Central memory CD8-positive, alpha-beta T cell (primary cell): ENCODE measurements around the gene BCL2L1.

Source experiments
- ATAC-seq: fragments of 150-1000 bp; cut with Tn5 transposase; replicated peaks from 2 replicates; pipeline ENCODE4 v1.10.0; 2022; ENCODE audit warnings: mild to moderate bottlenecking, moderate FRiP score, moderate number of reproducible peaks; ENCODE audit not compliant: poor library complexity, severe bottlenecking; ENCODE audit errors: extremely low read depth
- DNase-seq, 2 donors: peaks; one replicate each; pipeline ENCODE4 v3.0.0; 2021; ENCODE audit warnings: low spot score in 2 of 2
- H3K27ac Mint-ChIP-seq: one replicate; pipeline ENCODE4 v1.8.0; 2022; ENCODE audit warnings: low read depth, mild to moderate bottlenecking, moderate library complexity, mixed read lengths
- H3K27me3 Mint-ChIP-seq: one replicate; pipeline ENCODE4 v1.8.0; 2022; ENCODE audit warnings: mixed read lengths
- H3K36me3 Mint-ChIP-seq: one replicate; pipeline ENCODE4 v1.8.0; 2022; ENCODE audit warnings: mild to moderate bottlenecking, moderate library complexity, mixed read lengths; ENCODE audit not compliant: insufficient read depth
- H3K4me1 Mint-ChIP-seq: one replicate; pipeline ENCODE4 v1.8.0; 2022; ENCODE audit warnings: mixed read lengths
- H3K4me3 Mint-ChIP-seq: one replicate; pipeline ENCODE4 v1.8.0; 2022; ENCODE audit warnings: mild to moderate bottlenecking, moderate library complexity, mixed read lengths
- H3K9me3 Mint-ChIP-seq: one replicate; pipeline ENCODE4 v1.8.0; 2022; ENCODE audit warnings: mixed read lengths

Gene BCL2L1

GRCh38 chr20:31711179-31712111 lies 11.2 kb downstream of the BCL2L1 start:
- ATAC-seq (no peak), DNase-seq (no peak)
- H3K27ac Mint-ChIP-seq: peak overlapping the region; percentile 86
- no peaks in the 10 kb centered on the region for H3K9me3 Mint-ChIP-seq
- H3K27me3 Mint-ChIP-seq: no peaks in the 10 kb centered on the region
- peaks cover 19% of the 10 kb centered on the region for H3K36me3 Mint-ChIP-seq
- no peak overlapping the region for H3K4me3 Mint-ChIP-seq
- peaks cover 88% of the 10 kb centered on the region for H3K4me1 Mint-ChIP-seq

GRCh38 chr20:31710423-31711108 lies 12.1 kb downstream of the BCL2L1 start:
- peaks cover 88% of the 10 kb centered on the region for H3K4me1 Mint-ChIP-seq
- ATAC-seq: no peak
- no peak overlapping the region for H3K4me3 Mint-ChIP-seq
- H3K27me3 Mint-ChIP-seq: no peaks in the 10 kb centered on the region
- H3K9me3 Mint-ChIP-seq: no peaks in the 10 kb centered on the region
- DNase-seq: no peak
- H3K27ac Mint-ChIP-seq: peak overlapping the region; percentile 86
- peaks cover 22% of the 10 kb centered on the region for H3K36me3 Mint-ChIP-seq

GRCh38 chr20:31709939-31710338 lies 12.7 kb downstream of the BCL2L1 start:
- Mint-ChIP-seq H3K27ac (peak overlapping the region; percentile 5), H3K36me3 (peaks cover 24% of the 10 kb centered on the region), H3K27me3 (no peaks in the 10 kb centered on the region), H3K4me3 (peak overlapping the region; percentile 10), H3K9me3 (no peaks in the 10 kb centered on the region), H3K4me1 (peaks cover 88% of the 10 kb centered on the region)
- no peak for ATAC-seq
- no peak for DNase-seq

- H3K9me3 Mint-ChIP-seq: no peaks in the 10 kb centered on the region
- H3K27me3 Mint-ChIP-seq: no peaks in the 10 kb centered on the region
- DNase-seq (no peak), ATAC-seq (no peak)
- H3K4me3 Mint-ChIP-seq: peak overlapping the region; percentile 35
- peaks cover 85% of the 10 kb centered on the region for H3K4me1 Mint-ChIP-seq
- H3K36me3 Mint-ChIP-seq: peaks cover 23% of the 10 kb centered on the region
- H3K27ac Mint-ChIP-seq: peak overlapping the region; percentile 20
Measured at GRCh38 chr20:31708736-31709534, 13.7 kb downstream of the BCL2L1 start.

GRCh38 chr20:31707994-31708735 lies 14.5 kb downstream of the BCL2L1 start:
- Mint-ChIP-seq H3K4me1 (peaks cover 77% of the 10 kb centered on the region), H3K4me3 (no peak overlapping the region), H3K27me3 (no peaks in the 10 kb centered on the region), H3K36me3 (peaks cover 27% of the 10 kb centered on the region), H3K9me3 (no peaks in the 10 kb centered on the region), H3K27ac (peak overlapping the region; percentile 20)
- no peak for DNase-seq
- ATAC-seq: no peak

GRCh38 chr20:31707258-31707615 lies 15.4 kb downstream of the BCL2L1 start:
- no peak overlapping the region for H3K4me3 Mint-ChIP-seq
- H3K4me1 Mint-ChIP-seq: peaks cover 69% of the 10 kb centered on the region
- peaks cover 28% of the 10 kb centered on the region for H3K36me3 Mint-ChIP-seq
- H3K27ac Mint-ChIP-seq: no peak overlapping the region
- H3K27me3 Mint-ChIP-seq: no peaks in the 10 kb centered on the region
- ATAC-seq (no peak), DNase-seq (no peak)
- H3K9me3 Mint-ChIP-seq: no peaks in the 10 kb centered on the region

GRCh38 chr20:31706607-31707257 lies 15.9 kb downstream of the BCL2L1 start:
- ATAC-seq (no peak), DNase-seq (no peak)
- Mint-ChIP-seq H3K27ac (no peak overlapping the region), H3K4me3 (no peak overlapping the region), H3K36me3 (peaks cover 30% of the 10 kb centered on the region), H3K27me3 (no peaks in the 10 kb centered on the region), H3K9me3 (no peaks in the 10 kb centered on the region), H3K4me1 (peaks cover 70% of the 10 kb centered on the region)

GRCh38 chr20:31705598-31706597 lies 16.8 kb downstream of the BCL2L1 start:
- no peaks in the 10 kb centered on the region for H3K27me3 Mint-ChIP-seq
- peaks cover 67% of the 10 kb centered on the region for H3K4me1 Mint-ChIP-seq
- DNase-seq (no peak), ATAC-seq (no peak)
- H3K4me3 Mint-ChIP-seq: no peak overlapping the region
- peaks cover 27% of the 10 kb centered on the region for H3K36me3 Mint-ChIP-seq
- H3K27ac Mint-ChIP-seq: peak overlapping the region; percentile 35
- H3K9me3 Mint-ChIP-seq: no peaks in the 10 kb centered on the region

- peaks cover 27% of the 10 kb centered on the region for H3K36me3 Mint-ChIP-seq
- H3K27me3 Mint-ChIP-seq: no peaks in the 10 kb centered on the region
- H3K27ac Mint-ChIP-seq: no peak overlapping the region
- no peak for DNase-seq
- H3K9me3 Mint-ChIP-seq: no peaks in the 10 kb centered on the region
- peaks cover 66% of the 10 kb centered on the region for H3K4me1 Mint-ChIP-seq
- ATAC-seq: no peak
- no peak overlapping the region for H3K4me3 Mint-ChIP-seq
Measured at GRCh38 chr20:31705191-31705590, 17.5 kb downstream of the BCL2L1 start.

GRCh38 chr20:31704225-31705119 lies 18.2 kb downstream of the BCL2L1 start:
- Mint-ChIP-seq H3K4me3 (no peak overlapping the region), H3K27ac (no peak overlapping the region), H3K27me3 (no peaks in the 10 kb centered on the region), H3K36me3 (peaks cover 28% of the 10 kb centered on the region), H3K9me3 (no peaks in the 10 kb centered on the region), H3K4me1 (peaks cover 67% of the 10 kb centered on the region)
- DNase-seq: no peak
- ATAC-seq: no peak
